Endothelial cell of umbilical vein (primary cell): Measurements from ENCODE around the gene FMO1. TPM values are rescaled to one million over a fixed set of nuclear protein-coding genes. Genes with fewer than 3 reads are reported as not detected.

Source experiments
- BruUV-seq: library from RNA; stranded (reverse); fragments of 400-500 nt; replicated peaks from 2 replicates; lab custom pipeline; 2021; lab: Mats Ljungman, UMichigan
- CTCF ChIA-PET: fragments of 300-600, 350-600 bp; sonication (Branson Sonifier 250); formaldehyde crosslinking; loops from one replicate; lab custom pipeline; 2021; ENCODE audit warnings: antibody characterized with exemption, inconsistent platforms; lab: Charles Lee
- POLR2A ChIA-PET: fragments of 300-600, 350-600 bp; sonication (Branson Sonifier 250); formaldehyde crosslinking; loops from one replicate; lab custom pipeline; 2021; ENCODE audit warnings: antibody characterized with exemption, inconsistent platforms; lab: Charles Lee
- DNase-seq: peaks from one replicate; pipeline ENCODE4 v3.0.0-alpha.2; 2011; ENCODE audit warnings: low read depth, low spot score
- FAIRE-seq: peaks from 2 replicates; lab custom pipeline; 2011; peaks lifted over from hg19 to GRCh38; lab: Jason Lieb, UNC
- H2AFZ ChIP-seq: 2 replicates; pipeline ENCODE4 v1.6.0; 2012; ENCODE audit warnings: low read depth, low read length, control low read depth, inconsistent platforms
- H3K27ac ChIP-seq: 2 replicates; pipeline ENCODE4 v1.5.1; 2011; ENCODE audit warnings: low read depth, mild to moderate bottlenecking, control low read depth, low read length, moderate library complexity; ENCODE audit not compliant: insufficient read depth
- H3K27me3 ChIP-seq, 2 experiments: 2 replicates each; pipeline versions ENCODE4 v1.6.0 to v1.6.1; 2011; ENCODE audit warnings: low read length in 2 of 2, mixed read lengths in 1 of 2; ENCODE audit not compliant: control insufficient read depth in 2 of 2, insufficient read depth in 2 of 2
- H3K36me3 ChIP-seq, 2 experiments: 2 replicates in 1 of 2; 3 replicates in 1 of 2; pipeline ENCODE4 v1.5.1; 2011; ENCODE audit warnings: low read length in 2 of 2, mild to moderate bottlenecking in 1 of 2, moderate library complexity in 1 of 2; ENCODE audit not compliant: control insufficient read depth in 2 of 2, insufficient read depth in 2 of 2; ENCODE audit errors: extremely low read depth in 1 of 2
- H3K4me1 ChIP-seq: 3 replicates; pipeline ENCODE4 v1.5.1; 2011; ENCODE audit warnings: mild to moderate bottlenecking, low read length; ENCODE audit not compliant: control insufficient read depth, insufficient read depth; ENCODE audit errors: extremely low read depth
- H3K4me2 ChIP-seq: 2 replicates; pipeline ENCODE4 v1.6.1; 2011; ENCODE audit warnings: low read length, control low read depth, mixed read lengths; ENCODE audit not compliant: insufficient read depth
- H3K4me3 ChIP-seq, 3 experiments: fragments of 200-600 bp in 1 of 3; sonication (generic), shearing (Covaris generic) in 1 of 3; replicated peaks in 1 of 3; 2 replicates each; pipeline ENCODE4 v1.5.1; 2011 to 2016; ENCODE audit warnings: control low read depth in 3 of 3, low read length in 3 of 3, mild to moderate bottlenecking in 2 of 3, inconsistent platforms in 1 of 3, low read depth in 1 of 3, moderate library complexity in 1 of 3; ENCODE audit not compliant: insufficient read depth in 1 of 3
- H3K79me2 ChIP-seq: 2 replicates; pipeline ENCODE4 v1.6.0; 2012; ENCODE audit warnings: low read length, inconsistent platforms; ENCODE audit not compliant: control insufficient read depth, insufficient read depth
- H3K9ac ChIP-seq: replicated peaks from 2 replicates; pipeline ENCODE3; 2011; ENCODE audit warnings: low read length, control low read depth; ENCODE audit not compliant: insufficient read depth; ENCODE audit errors: extremely low read depth
- H3K9me1 ChIP-seq: replicated peaks from 3 replicates; pipeline ENCODE4 v1.6.0; 2011; ENCODE audit warnings: mild to moderate bottlenecking, low read length; ENCODE audit not compliant: control insufficient read depth, insufficient read depth; ENCODE audit errors: extremely low read depth
- H3K9me3 ChIP-seq: replicated peaks from 2 replicates; pipeline ENCODE4 v1.5.1; 2012; ENCODE audit warnings: low read length, inconsistent platforms; ENCODE audit not compliant: control insufficient read depth, insufficient read depth
- H4K20me1 ChIP-seq: replicated peaks from 2 replicates; pipeline ENCODE3; 2011; ENCODE audit warnings: mild to moderate bottlenecking, low read length; ENCODE audit not compliant: control insufficient read depth, insufficient read depth; ENCODE audit errors: extremely low read depth
- EZH2 ChIP-seq: IDR thresholded peaks from 2 replicates; pipeline ENCODE4 v1.6.1; 2012; ENCODE audit warnings: borderline replicate concordance, low read depth, mild to moderate bottlenecking, moderate library complexity, low read length, inconsistent platforms; ENCODE audit not compliant: severe bottlenecking
- FOS ChIP-seq: IDR thresholded peaks from 2 replicates; pipeline ENCODE4 v1.6.1; 2011; ENCODE audit warnings: mild to moderate bottlenecking, low read length, moderate library complexity, borderline replicate concordance; ENCODE audit not compliant: insufficient read depth
- GATA2 ChIP-seq: IDR thresholded peaks from 2 replicates; pipeline ENCODE4 v1.7.0; 2011; ENCODE audit warnings: low read depth, mild to moderate bottlenecking, moderate library complexity, mixed read lengths, low read length; ENCODE audit not compliant: insufficient read length, insufficient read depth
- JUN ChIP-seq: IDR thresholded peaks from 2 replicates; pipeline ENCODE4 v1.6.1; 2011; ENCODE audit warnings: borderline replicate concordance, low read depth; ENCODE audit not compliant: insufficient read length, insufficient read depth
- MYC ChIP-seq: IDR thresholded peaks from one replicate; pipeline ENCODE4 v1.6.1; 2011; ENCODE audit warnings: mild to moderate bottlenecking, low read depth, low read length
- POLR2A ChIP-seq: IDR thresholded peaks from 2 replicates; pipeline ENCODE4 v1.6.1; 2012; ENCODE audit warnings: low read depth, mild to moderate bottlenecking, control low read depth, low read length
- POLR2AphosphoS5 ChIP-seq: IDR thresholded peaks from 2 replicates; pipeline ENCODE4 v1.6.1; 2012; ENCODE audit warnings: low read depth, mild to moderate bottlenecking, control low read depth, low read length, moderate library complexity; ENCODE audit not compliant: insufficient read depth
- dilution Hi-C: fragments of 300-500 bp; cut with MboI; formaldehyde crosslinking; loops from one replicate; pipeline ENCODE4 v1.15.0; 2019; ENCODE audit warnings: low sequenced_read_pairs; ENCODE audit not compliant: extremely low pct_ligation_motif_present
- intact Hi-C: fragments of 100-400 bp; cut with micrococcal nuclease; formaldehyde crosslinking; loops from one replicate; pipeline ENCODE4 v1.10.0; 2022
- polyA plus RNA-seq, 4 experiments: library from polyadenylated mRNA; depleted of rRNA in 3 of 4; stranded (reverse) in 3 of 4; unstranded in 1 of 4; fragments of >200 nt; gene quantifications; 2 replicates each; pipeline versions ENCODE4 v1.2.1 to v1.2.3, GENCODE V29; 2011 to 2012; ENCODE audit warnings: missing spikeins in 1 of 4
- total RNA-seq: library from RNA; stranded (reverse); gene quantifications from 2 replicates; pipeline ENCODE4 v1.2.3, GENCODE V29; 2021
- TF ChIP-seq, protein P1 (sequence below), 2 donors: IDR thresholded peaks; 1 replicate in 1 of 2; 2 replicates in 1 of 2; pipeline ENCODE4 v1.5.1; 2011; ENCODE audit warnings: low read length in 2 of 2, mild to moderate bottlenecking in 2 of 2, moderate library complexity in 2 of 2, control low read depth in 1 of 2, inconsistent platforms in 1 of 2, low read depth in 1 of 2; ENCODE audit not compliant: insufficient read depth in 1 of 2; ENCODE audit errors: extremely low read depth in 1 of 2
- TF ChIP-seq, protein P2 (sequence below): IDR thresholded peaks from 2 replicates; pipeline ENCODE4 v1.6.1; 2011; ENCODE audit not compliant: insufficient read depth, insufficient read length

Gene FMO1
- total and polyA plus RNA-seq, 2 donors (not counting 3 experiments of a cell fraction or from before 2014, with no cell fraction given), result not detected

DNA sequence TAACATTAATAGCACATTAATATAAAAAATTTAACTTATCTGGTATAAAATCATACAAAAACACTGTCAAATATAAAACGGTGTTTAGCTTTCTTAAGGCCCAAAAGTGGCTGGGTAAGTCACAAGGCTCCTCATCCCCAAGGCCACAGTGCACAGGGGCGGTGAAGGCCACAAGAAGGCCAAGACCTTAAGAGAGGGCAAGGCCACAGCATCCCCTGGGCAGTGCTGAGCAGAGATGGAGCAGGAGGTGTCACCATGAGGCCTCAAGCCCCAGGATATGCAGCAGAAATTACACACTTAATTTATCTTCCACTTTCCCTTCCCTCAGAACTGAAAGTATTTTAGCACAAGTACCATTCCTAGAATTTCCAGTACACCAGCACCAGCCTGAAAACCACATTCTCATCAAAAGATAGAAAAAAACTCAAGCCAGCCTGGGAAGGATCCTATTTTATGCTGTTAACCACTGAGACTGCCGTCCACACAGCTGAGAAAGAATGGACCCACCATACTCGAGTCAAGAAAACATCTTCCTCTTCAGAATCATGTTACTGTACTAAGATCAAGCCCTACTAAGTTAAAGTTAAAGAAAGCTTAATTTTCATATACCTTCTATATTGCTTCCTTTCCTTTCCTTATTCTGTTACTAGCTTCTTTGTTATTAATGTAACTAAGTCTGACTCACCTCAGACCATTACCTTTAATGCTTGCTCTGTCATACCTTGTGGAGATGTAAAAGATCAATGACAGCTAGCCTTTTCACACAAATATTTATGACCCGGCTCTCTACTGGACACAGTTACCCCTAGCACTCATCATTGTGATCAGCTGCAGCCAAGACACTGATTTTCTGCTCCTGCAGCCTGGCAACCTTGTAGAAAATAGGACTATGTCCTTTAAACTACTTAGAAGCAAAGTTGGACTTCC, 26.4 kb upstream of the FMO1 start:
- Histone ChIP-seq H3K9ac (no peak overlapping the region), H4K20me1 (no peaks in the 10 kb centered on the region), H3K79me2 (no peaks in the 10 kb centered on the region), H2AFZ (peak overlapping the region; percentile 13), H3K36me3 (no peaks in the 10 kb centered on the region), H3K4me2 (no peak overlapping the region), H3K27me3 (no peaks in the 10 kb centered on the region), H3K4me3 (no peak overlapping the region), H3K4me1 (no peaks in the 10 kb centered on the region), H3K9me1 (no peaks in the 10 kb centered on the region), H3K27ac (no peak overlapping the region), H3K9me3 (no peaks in the 10 kb centered on the region)
- dilution Hi-C loops, result no loop called here
- POLR2A ChIA-PET, result no interaction called here
- FAIRE-seq, result no peak
- no peak for DNase-seq
- BruUV-seq, result no TSS peak
- CTCF ChIA-PET, result interaction anchor here (1.3 to 2.6 kb wide), 2 partner anchors 11 to 255 kb away, joined by 4 to 12 read pairs; no protein-coding TSS in a partner anchor
- TF ChIP-seq JUN, result no peak
- no peak for TF ChIP-seq MYC
- no peak for TF ChIP-seq EZH2
- TF ChIP-seq FOS, result no peak
- no peak for TF ChIP-seq GATA2
- TF ChIP-seq, protein P1, sequence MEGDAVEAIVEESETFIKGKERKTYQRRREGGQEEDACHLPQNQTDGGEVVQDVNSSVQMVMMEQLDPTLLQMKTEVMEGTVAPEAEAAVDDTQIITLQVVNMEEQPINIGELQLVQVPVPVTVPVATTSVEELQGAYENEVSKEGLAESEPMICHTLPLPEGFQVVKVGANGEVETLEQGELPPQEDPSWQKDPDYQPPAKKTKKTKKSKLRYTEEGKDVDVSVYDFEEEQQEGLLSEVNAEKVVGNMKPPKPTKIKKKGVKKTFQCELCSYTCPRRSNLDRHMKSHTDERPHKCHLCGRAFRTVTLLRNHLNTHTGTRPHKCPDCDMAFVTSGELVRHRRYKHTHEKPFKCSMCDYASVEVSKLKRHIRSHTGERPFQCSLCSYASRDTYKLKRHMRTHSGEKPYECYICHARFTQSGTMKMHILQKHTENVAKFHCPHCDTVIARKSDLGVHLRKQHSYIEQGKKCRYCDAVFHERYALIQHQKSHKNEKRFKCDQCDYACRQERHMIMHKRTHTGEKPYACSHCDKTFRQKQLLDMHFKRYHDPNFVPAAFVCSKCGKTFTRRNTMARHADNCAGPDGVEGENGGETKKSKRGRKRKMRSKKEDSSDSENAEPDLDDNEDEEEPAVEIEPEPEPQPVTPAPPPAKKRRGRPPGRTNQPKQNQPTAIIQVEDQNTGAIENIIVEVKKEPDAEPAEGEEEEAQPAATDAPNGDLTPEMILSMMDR (IDR thresholded peaks at IDR 0.05; ENCODE audit: extremely low read depth in 1 of 2, insufficient read depth in 1 of 2, low read depth in 1 of 2, low read length in 2 of 2), result no peak
- TF ChIP-seq POLR2AphosphoS5, result no peak
- no peak for TF ChIP-seq POLR2A
- TF ChIP-seq, protein P2, sequence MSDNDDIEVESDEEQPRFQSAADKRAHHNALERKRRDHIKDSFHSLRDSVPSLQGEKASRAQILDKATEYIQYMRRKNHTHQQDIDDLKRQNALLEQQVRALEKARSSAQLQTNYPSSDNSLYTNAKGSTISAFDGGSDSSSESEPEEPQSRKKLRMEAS, result no peak
- intact Hi-C loops, result loop anchor here (10.0 kb wide), 1 partner anchor 547 kb away; no protein-coding TSS in a partner anchor
